ENCODE data around the gene STAT5B.
"Not testable (repeated sequence)": the region's sequence is repeated elsewhere in the genome, so short reads cannot be mapped to it uniquely, and the experiment has no call there.

STAT5B gene

GRCh38 chr17:42271006-42271778 lies 5.0 kb downstream of the STAT5B start:
- no peak for DNase-seq (ENCODE audit: low read depth)
- H3K4me3 ChIP-seq (ENCODE audit: low read depth, low read length) = no peak overlapping the region
- TF ChIP-seq, protein P1, sequence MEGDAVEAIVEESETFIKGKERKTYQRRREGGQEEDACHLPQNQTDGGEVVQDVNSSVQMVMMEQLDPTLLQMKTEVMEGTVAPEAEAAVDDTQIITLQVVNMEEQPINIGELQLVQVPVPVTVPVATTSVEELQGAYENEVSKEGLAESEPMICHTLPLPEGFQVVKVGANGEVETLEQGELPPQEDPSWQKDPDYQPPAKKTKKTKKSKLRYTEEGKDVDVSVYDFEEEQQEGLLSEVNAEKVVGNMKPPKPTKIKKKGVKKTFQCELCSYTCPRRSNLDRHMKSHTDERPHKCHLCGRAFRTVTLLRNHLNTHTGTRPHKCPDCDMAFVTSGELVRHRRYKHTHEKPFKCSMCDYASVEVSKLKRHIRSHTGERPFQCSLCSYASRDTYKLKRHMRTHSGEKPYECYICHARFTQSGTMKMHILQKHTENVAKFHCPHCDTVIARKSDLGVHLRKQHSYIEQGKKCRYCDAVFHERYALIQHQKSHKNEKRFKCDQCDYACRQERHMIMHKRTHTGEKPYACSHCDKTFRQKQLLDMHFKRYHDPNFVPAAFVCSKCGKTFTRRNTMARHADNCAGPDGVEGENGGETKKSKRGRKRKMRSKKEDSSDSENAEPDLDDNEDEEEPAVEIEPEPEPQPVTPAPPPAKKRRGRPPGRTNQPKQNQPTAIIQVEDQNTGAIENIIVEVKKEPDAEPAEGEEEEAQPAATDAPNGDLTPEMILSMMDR (conservative IDR thresholded peaks at IDR 0.05; ENCODE audit: low read depth, low read length) = no peak

GRCh38 chr17:42270596-42270995 lies 5.6 kb downstream of the STAT5B start:
- DNase-seq (ENCODE audit: low read depth) = no peak
- TF ChIP-seq, protein P1 (conservative IDR thresholded peaks at IDR 0.05; ENCODE audit: low read depth, low read length) = no peak
- H3K4me3 ChIP-seq (ENCODE audit: low read depth, low read length) = no peak overlapping the region

- no peak overlapping the region for H3K4me3 ChIP-seq (ENCODE audit: low read depth, low read length)
- TF ChIP-seq, protein P1 (conservative IDR thresholded peaks at IDR 0.05; ENCODE audit: low read depth, low read length) = no peak
- peak; percentile 59 for DNase-seq (ENCODE audit: low read depth)
Observed at GRCh38 chr17:42270170-42270535, 6.0 kb downstream of the STAT5B start.

- no peak overlapping the region for H3K4me3 ChIP-seq (ENCODE audit: low read depth, low read length)
- TF ChIP-seq, protein P1 (conservative IDR thresholded peaks at IDR 0.05; ENCODE audit: low read depth, low read length) = no peak
- no peak for DNase-seq (ENCODE audit: low read depth)
Observed at GRCh38 chr17:42268236-42268635, 8.0 kb downstream of the STAT5B start.

DNA sequence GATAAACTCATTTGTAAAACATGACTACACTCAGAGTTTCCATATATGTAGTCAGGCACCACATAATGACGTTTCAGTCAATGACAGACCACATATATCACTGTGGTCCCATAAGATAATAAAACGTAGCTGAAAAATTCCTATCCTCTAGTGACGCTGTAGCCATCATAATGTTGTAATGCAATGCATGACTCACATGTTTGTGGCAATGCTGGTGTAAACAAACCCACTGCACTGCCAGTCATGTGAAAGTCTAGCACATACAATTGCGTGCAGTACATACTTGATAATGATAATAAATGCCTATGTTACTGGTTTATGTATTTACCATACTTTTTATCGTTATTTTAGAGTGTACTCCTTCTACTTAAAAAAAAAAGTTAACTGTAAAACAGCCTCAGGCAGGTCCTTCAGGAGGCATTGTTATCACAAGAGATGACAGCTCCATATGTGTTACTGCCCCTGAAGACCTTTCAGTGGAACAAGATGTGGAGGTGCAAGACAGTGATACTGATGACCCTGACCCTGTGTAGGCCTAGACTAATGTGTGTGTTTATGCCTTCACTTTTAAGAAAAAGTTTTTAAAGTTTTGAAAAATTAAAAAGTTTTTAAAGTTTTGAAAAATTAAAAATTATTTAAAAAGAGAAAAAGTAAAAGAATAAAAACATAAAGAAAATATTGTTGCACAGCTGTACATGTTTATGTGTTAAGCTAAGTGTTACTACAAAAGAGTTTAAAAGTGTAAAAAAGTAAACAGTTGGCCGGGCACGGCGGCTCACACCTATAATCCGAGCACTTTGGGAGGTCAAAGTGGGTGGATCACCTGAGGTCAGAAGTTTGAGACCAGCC lies 9.0 kb downstream of the STAT5B start:
- peak; percentile 96 for DNase-seq (ENCODE audit: low read depth)
- H3K4me3 ChIP-seq (ENCODE audit: low read depth, low read length) = no peak overlapping the region
- TF ChIP-seq, protein P1 (conservative IDR thresholded peaks at IDR 0.05; ENCODE audit: low read depth, low read length) = no peak

DNA sequence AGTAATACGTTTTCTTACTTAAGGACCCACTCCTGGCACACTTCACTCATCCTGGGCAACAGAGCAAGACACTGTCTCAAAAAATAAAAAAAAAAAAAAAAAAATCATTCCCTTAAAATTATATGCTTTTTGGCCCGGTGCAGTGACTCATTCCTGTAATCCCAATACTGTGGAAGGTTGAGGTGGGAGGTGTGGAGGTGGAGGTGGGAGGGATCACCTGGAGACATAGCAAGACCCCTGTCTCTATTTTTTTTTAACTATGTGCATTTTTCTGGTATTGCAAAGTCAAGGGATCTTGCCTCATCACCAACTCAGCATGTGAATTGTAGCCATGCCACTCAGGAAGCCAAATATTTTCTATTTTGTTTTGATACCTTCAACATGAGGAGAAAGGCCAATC lies 9.7 kb downstream of the STAT5B start:
- H3K4me3 ChIP-seq (ENCODE audit: low read depth, low read length) = no peak overlapping the region
- DNase-seq (ENCODE audit: low read depth) = no peak
- TF ChIP-seq, protein P1 (conservative IDR thresholded peaks at IDR 0.05; ENCODE audit: low read depth, low read length) = no peak

DNA sequence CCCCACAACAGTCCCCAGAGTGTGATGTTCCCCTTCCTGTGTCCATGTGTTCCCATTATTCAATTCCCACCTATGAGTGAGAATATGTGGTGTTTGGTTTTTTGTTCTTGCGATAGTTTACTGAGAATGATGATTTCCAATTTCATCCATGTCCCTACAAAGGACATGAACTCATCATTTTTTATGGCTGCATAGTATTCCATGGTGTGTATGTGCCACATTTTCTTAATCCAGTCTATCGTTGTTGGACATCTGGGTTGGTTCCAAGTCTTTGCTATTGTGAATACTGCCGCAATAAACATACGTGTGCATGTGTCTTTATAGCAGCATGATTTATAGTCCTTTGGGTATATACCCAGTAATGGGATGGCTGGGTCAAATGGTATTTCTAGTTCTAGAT lies 11.8 kb downstream of the STAT5B start:
- DNase-seq (ENCODE audit: low read depth); H3K4me3 ChIP-seq (ENCODE audit: low read depth, low read length): not testable (repeated sequence)
